Stimulated activated CD8-positive, alpha-beta memory T cell treated with anti-CD3 and anti-CD28 coated beads, Interleukin-7, amount 100 ng/mL, for 4 hours (primary cell): ENCODE results near the gene PEX26.
"Not testable (repeated sequence)": the region's sequence is repeated elsewhere in the genome, so short reads cannot be mapped to it uniquely, and the experiment has no call there.

Source experiments
- DNase-seq, 2 donors: peaks; one replicate each; pipeline ENCODE4 v3.0.0-alpha.2; 2020; ENCODE audit warnings: low read depth in 2 of 2

Gene PEX26

DNA sequence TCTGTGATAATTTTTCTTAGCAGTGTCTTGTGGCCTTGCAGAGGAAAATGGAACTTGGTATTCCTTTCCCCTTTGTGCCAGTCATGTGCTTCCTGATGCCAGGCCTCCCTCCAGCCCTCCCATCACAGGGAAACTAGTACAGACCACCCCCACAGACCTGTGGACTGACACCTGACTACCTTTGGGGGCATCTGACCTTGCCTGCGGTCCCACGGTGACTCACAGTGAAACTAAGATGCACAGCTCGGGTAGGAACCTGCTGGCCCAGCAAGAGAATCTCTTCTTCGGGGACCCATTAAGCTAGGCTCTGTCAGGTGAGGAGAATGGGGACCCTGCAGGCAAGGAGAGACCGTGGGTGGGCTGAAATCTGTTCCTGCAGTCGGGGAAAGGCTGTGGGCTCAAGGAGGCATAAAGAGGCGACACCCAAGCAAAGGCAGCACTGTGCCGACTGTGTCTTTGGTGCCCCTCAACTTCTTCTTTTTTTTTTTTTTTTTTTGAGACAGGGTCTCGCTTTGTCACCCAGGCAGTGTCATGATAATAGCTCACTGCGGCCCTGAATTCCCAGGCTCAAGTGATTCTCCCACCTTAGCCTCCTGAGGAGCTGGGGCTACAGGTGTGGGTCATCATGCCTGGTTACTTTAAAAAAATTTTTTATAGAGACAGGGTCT, 20.8 kb upstream of the PEX26 start:
- no peak for DNase-seq

DNA sequence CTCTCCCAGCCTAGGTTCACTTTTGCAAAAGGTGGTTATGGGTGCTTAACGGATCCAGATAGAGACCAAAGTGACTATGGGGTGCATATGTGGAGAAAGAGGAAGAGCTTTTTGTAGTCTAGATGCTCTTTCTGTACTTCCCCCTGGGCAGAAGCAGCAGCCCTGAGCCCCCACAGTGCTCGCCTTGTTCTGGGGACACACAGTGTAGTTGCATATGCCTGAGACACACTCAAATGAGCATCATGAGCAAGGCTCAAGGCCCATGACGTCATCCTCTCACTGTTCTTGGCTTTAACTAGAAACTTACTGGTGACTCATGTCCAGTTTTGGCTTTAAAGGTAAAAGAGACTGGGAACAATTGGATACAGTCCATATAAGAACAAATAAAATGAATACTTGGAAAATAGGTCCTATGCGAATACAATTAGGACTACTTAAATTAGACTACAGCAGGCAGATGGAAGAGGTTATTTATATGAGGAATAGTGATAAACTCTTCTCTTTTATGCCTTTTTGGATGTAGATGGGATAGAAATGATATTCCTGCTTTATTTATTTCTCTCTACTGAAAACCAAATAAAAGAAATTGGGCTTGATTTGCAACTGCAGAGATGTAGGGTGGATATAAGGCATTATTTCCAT, 20.1 kb upstream of the PEX26 start:
- no peak for DNase-seq

DNA sequence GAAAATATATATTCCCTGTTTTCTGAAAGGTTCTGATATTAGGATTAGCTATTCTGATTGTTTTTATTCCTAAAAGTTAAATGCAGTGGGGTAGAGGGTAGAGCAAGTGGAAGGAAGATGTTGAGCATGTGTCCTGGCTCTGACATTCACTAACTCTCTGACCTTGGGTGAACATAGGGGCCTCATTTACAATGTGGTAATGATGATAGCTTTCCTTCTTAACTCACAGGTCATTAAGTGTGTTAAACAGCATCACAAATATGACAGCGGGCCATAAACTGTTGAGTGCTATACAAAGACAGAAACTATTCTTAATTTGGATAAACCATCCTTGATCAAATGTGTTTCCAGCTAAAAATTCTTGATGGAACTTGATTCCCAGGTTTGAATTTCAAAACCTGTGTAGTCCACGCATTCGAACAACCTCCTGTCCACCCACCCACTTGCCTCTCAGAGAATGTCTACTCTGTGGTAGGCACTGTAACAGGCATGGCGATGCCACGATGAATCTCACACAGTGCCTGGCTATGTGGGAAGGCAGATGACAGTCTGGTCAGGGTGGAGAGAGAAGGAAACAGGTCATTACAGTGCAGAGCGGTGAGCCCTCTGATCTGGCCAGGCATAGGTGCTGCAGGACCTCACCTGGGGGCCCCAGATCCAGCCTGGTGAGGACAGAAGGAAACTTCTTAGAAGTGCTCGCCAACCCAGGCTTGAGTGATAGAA, 19.3 kb upstream of the PEX26 start:
- no peak for DNase-seq

DNA sequence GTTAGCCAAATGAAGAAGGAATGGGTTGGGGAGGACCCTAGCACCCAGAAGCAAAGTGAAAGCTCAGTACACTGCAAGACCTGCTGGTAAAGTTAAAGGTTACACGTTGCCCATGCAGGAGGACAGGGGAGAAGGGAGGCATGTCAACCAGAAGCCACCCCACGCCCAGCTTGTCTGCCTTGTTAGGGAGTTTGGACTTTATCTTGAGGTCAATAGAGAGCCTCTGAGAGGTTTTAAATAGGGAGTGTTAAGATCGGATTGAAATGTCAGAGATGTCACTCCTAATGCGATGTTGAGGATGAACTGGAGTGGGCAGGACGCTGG, 18.7 kb upstream of the PEX26 start:
- no peak for DNase-seq

DNA sequence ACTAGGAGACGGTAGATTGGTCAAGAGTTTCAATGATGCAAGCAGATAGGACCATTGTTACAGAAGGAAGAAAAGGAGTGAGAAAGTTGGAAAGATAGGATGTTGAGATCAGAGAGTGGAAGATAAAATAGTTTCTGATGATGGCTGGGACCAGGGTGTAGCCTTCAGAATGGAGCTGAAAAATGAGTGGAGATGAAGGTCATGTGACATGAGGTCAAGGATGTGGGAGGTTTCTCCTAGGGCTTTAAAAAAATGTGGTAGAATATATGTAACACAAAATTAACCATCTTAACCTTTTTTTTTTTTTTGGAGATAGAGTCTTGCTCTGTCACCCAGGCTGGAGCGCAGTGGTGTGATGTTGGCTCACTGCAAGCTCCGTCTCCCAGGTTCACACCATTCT, 18.3 kb upstream of the PEX26 start:
- DNase-seq = no peak

DNA sequence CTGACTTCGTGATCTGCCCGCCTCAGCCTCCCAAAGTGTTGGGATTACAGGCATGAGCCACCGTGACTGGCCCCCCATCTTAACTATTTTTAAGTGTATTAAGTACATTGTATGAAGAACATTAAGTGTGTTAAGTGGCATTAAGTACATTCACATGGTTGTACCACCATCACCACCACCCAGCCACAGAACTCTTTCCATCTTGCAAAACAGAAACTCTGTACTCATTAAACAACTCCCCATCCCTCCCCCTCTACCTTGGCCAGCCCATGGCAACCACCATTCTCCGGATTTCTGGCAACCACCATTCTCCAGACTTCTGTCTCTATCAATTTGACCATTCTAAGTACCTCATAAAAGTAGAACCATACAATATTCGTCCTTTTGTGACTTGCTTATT, 17.8 kb upstream of the PEX26 start:
- no peak for DNase-seq

DNA sequence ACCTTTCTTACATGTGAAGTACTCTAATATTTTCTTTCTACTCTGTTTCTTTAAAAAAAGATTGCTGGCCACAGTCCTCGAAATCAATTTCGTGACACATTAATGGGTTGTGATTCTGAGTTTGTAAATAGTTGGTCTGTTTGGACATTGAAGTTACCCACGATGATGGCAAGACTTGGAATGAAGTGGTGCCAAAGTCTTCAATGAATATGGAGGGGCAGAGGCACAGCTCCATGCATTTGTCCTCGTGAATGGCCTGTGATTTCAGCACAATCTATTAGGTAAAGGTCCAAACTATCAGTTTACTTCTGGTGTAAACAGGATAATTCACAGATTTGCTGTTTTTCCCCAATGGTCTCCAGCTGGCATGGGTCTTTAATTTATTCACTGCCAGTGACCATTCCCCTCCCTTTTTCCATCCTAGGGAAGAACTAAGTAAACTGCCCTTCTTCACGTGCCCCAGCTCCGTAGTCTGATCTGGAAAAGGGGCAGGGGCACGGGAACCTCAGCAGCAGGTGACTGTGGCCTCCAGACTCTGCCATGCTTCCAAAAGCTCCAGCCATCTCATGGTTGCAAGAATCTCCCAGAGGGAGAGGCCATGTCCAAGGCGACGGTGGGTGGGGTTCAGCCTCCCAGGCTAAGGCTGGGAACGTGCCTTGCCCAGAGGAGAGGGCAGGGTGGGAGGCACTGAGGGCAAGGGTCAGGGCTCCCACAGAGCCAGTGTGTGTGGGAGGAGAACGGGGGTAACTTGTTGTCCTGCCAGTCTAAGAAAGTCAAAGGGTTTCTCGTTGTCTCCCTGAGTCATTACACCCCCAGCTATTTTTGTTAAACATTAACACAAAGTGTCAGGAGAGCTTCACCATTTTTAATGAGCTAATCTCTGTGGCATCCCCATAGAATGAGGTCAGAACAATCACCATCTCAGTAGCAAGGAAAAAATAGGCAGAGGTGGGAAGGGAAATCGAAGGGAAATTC, 16.9 kb upstream of the PEX26 start:
- DNase-seq = no peak

DNA sequence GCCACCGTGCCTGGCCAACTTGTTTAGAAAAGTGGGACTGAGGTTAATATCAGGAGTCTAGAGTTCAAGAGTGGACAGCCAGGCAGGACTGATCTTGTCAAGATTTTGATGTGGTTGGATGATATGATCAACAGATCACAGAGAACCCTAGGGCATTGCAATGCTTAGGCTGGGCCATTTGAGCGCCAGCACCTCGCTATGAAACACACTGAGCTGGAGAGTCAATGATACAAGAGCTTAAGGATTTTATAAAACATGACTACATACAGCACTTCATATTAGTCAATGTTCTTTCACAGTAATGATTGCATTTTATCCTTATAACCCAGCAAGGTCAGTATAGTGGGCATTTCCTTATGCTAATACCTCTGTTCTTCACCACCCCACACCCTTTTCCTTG, 15.4 kb upstream of the PEX26 start:
- DNase-seq = no peak

DNA sequence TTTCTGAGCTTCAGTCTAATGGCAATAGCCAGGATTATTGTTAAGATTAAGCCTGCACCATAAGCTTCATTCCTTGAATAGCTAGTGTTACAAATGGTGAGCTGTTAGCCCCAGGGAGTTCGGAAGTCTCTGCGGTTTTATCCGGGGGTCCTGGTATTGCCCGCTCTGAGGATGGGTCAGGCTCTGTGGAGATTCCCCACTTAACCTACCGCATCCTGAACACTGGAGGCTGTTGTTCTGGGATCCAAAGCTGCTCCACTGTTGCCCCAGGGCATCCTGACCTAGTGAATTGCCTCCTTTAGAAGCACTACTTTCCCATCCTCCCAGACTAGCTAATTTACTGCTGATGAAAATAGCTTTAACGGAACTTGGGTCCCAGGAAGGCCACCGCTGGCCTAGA, 14.5 kb upstream of the PEX26 start:
- no peak for DNase-seq

DNA sequence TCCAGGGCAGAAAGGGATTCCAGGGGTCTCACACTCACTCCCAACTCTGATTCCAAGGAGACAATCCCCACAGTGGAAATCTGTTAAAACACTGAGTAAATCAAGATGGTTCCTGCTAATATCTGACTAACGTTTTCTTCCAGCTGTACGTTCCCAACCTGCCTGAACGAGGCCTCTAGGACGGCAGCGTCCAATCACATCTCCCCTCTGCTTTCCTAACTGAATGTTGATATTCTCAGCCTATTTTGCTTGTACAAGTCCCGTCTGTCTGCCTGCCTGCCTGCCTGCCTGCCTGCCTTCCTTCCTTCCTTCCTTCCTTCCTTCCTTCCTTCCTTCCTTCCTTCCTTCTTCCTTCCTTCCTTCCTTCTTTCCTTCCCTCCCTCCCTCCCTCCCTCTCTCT, 14.1 kb upstream of the PEX26 start:
- not testable (repeated sequence) for DNase-seq

DNA sequence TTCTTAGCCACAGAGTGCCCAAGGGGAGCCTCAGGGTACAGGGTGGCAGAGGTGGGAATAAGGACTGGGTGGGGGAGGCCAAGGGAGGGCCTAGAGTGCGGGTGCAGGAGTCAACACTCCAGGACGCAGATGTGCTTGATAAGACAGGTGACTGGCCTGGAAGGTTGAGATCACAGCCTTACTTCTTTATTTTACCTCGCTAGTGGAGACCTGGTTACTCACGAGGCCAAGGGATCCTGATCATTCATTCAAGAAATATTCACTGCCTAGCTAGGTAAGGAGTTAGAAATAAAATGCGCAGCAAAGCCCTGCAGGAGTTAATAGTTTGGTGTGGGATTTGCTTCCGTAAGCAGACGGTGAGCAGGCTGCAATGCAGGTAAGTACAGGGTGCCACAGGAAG, 13.2 kb upstream of the PEX26 start:
- DNase-seq = no peak

DNA sequence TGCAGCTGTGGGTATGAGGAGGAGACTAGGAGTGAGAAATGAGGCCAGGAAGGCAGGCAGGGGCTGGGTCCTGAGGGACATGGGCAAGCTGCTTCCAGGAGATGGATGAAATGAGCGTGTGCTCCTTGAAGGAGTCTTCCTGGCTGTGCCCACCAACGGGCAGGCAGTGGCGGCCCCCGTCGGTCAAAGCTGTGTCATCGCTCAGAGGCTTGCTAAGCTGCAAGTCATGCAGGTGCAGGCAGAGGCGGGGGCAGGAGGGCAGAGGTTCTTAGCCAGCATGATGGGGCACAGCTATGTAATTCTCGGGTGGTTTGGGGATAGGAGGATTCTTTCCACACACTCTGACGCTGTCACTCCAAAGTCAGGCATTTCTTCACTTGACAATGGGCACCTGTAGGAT, 12.5 kb upstream of the PEX26 start:
- no peak for DNase-seq

DNA sequence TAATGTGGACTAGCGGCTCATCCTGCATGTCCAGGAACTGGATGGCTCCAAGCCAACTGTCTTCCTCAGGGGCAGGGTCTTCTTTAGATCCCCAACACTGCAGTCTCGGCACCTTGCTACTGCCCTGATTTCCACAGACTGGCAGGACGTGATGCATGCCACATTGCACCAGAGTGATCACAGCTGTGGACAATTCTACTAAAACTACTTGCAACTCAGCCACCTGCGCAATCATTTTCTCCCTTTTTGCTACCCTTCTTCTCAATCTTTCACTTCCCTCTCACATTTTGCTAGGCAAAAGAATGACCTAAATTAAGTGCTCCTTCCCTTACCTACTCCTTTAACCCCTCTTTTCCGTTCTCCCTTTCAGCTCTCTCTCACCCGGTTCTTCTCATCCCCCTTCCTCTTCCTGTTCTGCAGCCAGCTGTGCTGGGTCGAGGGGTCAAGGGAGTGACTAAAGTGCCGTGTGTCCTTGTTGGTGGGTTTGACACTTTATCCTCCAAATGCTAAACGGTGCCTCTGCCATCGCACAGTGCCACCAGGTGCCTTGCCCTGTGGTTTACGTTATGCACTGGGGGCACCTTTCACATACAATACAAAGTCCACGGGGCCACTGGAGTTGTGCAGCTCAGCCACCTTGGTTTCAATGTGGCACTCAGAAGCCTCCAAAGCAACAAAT, 11.5 kb upstream of the PEX26 start:
- DNase-seq = no peak

DNA sequence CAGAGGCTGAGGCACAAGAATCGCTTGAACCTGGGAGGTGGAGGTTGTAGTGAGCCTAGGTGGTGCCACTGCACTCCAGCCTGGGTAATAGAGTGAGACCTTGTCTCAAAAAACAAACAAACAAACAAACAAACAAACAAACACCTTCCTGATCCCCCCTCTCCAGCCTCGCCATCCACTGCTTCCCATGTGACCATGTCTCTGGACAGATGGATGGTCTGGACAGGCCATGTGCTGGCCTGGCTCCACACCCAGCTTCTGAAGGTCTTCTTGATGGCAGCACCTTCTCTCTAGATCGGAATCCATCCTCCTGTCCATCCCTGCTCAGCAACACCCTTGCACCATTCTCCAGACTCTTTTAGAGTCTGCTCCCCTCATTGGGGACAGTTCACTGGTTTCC, 10.7 kb upstream of the PEX26 start:
- DNase-seq = no peak

DNA sequence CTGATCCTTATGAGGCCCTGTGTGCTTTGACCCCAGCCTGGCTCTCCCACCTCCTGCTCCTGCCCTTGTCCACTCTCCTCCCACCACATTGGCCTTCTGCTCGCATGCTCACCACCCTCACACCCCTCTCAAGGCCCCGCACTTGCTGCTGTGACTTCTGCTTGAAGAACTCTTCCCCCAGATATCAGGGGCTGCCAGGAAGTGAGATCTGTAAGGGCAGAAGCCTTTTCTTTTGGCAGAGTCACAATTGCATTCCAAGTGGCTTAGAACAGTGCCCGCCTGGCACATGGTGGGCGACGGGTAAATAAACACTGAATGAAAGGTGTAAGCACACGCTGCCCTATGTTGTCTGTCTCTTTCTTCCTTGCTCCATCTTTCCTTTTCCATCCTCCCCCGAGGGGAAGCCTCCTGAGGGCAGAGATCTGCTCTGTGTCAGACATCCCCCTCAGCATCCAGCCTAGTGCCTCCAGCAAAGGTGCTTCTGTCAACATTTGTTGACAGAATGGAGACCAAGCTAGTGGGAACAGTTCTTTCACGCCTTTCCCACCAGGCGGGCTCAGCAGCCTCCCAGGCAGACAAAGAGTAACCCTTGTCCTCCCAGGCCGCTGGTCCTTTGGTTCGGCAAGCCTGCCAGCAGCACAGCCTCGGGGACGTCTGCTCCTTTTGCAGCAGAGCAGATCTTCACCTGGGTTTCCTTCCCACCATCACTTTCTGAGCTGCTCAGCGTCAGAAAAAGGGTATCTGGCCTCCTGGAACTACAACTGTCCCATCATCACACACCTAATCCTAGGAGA, 10.0 kb upstream of the PEX26 start:
- no peak for DNase-seq

DNA sequence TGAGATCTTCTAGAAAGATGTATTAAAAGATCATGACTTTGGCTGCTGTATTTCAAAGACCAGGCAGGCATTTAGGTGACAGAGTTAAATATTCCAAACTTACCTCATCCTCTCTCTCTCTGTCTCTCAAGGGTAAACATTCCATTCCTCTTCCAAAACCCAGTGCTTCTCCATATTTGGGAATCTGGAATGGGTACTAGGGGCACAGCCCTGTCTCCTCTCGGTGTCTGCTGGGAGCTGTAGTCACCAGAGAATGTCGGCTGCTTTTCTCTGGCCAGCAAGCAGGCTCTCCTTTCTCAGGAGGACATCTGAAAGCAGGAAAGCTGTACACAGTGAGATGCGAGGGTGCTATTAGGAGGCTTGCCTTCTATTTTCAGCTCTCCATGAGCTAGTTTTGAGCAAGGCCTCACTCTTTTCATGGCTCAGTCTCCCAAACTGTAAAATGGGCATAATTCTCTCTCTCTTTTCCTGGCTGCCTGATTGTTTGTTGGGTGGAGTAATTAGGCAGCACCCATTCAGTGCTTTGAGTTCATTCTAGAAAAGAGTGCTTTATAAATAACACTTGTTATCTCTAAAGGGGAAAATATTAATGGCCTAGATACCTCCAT, 9.3 kb upstream of the PEX26 start:
- no peak for DNase-seq

DNA sequence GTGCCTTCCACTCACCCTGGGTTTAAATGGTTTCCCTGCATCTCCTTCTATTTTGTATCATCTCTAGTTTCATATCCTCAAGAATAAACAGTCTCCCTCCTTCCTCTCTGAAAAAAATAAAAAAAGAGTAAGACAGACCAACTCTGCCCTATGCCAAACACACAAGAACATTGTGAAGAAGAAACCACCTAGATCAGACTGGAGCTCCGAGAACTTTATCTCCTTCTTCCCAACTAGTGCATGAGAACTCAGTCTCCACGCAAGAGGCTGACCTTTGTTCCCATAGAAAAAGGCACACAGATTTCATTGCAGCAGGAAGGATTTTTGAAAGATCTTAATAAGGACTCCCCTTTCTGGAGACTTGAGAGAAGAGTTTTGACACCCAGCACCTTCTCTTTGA, 8.7 kb upstream of the PEX26 start:
- no peak for DNase-seq

DNA sequence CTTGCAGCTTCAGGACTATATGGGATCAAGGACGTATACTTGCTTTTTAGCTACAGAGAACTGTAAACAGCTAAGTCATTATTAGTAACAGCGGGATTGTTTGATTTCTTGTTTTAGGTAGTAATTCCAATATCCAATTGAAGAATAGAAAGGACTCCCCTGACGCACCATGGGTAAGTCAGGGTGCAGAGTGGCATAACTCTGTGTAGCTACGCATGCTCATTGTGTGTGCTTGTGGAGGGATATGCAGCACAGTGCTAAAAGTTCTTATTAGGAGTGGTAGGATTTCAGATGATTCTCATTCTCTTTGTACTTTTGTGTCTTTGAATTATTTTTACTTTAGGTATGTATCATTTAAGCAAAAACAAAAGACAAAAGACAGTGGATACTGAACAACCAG, 7.7 kb upstream of the PEX26 start:
- no peak for DNase-seq

DNA sequence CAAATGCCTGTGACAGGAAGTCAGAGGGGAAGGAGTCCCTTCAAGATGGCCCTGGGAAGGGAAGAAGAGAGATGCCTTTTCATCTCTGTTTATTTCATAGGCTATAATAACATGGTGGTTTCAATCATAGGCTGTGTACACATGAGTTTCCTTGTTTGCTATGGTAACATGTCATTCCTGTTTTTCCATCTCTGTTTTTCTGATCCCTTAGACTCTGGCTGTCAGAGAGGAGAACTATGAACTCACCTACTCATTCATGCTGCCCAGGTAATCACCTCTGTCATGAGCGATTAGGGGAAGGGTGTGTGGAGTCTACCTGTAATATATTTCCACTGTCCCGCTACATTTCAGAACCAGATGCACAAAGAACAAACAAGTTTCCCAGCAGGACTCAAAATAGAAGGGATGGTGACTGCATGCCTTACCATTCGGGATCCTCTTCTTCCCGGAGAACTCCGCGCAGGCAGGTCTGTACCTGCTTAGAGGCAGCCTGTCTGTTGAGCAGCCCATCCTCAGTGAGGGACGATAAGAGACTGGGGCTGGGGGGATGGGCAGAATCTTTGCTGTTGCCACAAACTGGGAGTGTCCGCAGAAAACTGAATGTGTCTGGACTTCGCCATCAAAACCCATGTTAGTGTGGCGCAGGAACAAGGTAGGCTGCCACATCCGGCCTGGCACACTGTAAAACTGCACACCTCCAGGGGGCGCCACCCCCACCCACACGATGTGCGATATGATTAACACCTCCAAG, 7.1 kb upstream of the PEX26 start:
- DNase-seq = no peak
